LNCaP clone FGC (cell line): ENCODE measurements around the gene CBFA2T2.

Source experiments
- DNase-seq: peaks from one replicate; pipeline ENCODE4 v3.0.0-alpha.2; 2011; ENCODE audit warnings: low read depth
- H3K4me3 ChIP-seq: 2 replicates; pipeline ENCODE4 v1.5.1; 2011; ENCODE audit warnings: mild to moderate bottlenecking, low read depth, low read length, control low read depth
- CTCF ChIP-seq: IDR thresholded peaks from 2 replicates; pipeline ENCODE4 v1.5.1; 2012; ENCODE audit warnings: mild to moderate bottlenecking; ENCODE audit not compliant: control insufficient read depth, insufficient read depth; ENCODE audit errors: extremely low read depth

CBFA2T2 gene

GRCh38 chr20:33649201-33649681 lies 159.3 kb downstream of the CBFA2T2 start:
- no peak for DNase-seq
- H3K4me3 ChIP-seq = no peak overlapping the region
- TF ChIP-seq CTCF = no peak

GRCh38 chr20:33650111-33650752 lies 160.3 kb downstream of the CBFA2T2 start:
- no peak overlapping the region for H3K4me3 ChIP-seq
- no peak for TF ChIP-seq CTCF
- DNase-seq = no peak

DNA sequence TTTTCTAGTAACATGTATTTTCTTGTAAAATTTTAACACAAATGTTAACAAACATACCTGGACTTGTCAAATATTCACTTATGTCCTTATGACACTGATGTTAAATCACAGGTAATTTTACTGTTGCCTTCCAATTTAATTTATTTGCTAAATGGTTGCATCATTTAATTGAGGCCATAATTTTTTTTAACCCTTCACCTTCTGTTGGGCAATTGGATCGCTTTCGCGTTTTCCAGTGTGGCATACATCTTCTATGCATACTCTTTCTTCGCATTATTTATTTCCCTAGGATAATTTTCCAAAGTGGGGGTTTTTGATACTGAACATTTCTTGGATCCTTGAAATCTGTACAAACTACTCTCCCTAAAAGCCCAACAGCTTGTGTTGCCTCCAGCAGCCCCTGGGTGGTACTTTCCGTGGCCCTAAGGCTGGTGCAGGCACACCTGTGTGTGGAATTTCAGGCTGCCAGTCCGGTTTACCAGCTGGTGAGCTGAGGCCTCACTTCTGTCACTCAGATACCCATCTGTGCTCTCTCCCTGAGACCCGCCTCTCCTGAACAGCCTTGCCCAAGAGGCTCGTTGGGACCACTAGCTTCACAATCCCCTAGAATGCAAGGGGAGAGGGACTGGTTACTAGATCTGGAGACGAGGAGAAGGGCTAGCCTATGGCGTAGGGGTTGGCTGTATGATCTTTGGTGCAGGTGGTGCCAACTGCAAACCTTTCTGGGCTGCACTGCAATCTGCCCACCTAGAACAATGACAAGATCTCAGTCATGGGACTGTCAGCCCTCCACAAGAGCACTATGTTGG lies 161.1 kb downstream of the CBFA2T2 start:
- DNase-seq = peak; percentile 93
- H3K4me3 ChIP-seq = no peak overlapping the region
- no peak for TF ChIP-seq CTCF

GRCh38 chr20:33651562-33652048 lies 161.7 kb downstream of the CBFA2T2 start:
- no peak for DNase-seq
- no peak overlapping the region for H3K4me3 ChIP-seq
- no peak for TF ChIP-seq CTCF

DNA sequence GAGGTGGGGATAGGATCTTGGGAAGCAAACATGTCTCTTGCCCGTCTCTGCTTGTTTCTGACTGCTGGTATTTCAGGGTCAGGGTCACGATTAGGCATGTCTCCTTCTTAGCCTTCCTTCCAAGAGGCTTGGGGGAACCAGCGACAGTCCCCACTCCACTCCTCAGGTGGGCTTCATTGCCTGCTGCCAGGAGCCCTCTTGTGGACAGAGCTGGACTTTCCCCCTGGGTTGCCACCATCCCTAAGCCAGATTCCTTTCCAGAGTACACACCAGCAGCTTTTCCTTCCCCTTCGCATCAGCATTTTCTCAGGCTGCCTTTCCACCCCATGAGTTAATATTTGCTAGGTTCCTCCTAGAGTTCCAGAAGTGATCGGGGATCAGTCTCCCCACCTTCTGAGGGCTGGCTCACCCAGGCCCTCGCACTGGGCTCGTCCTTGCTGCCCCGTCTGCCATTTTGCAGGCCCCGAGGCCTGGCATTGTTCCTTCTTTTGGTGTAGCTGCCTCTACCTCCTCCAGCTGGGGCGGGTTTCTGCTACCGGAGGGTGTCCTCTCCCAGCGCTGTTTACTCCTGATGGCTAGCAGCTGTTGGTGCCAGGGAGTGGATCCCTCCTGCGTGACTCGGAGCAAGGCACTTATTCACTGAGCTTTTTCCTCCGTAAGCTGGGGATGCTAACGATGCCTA lies 163.5 kb downstream of the CBFA2T2 start:
- TF ChIP-seq CTCF = peak; percentile 76
- no peak for DNase-seq
- H3K4me3 ChIP-seq = no peak overlapping the region

DNA sequence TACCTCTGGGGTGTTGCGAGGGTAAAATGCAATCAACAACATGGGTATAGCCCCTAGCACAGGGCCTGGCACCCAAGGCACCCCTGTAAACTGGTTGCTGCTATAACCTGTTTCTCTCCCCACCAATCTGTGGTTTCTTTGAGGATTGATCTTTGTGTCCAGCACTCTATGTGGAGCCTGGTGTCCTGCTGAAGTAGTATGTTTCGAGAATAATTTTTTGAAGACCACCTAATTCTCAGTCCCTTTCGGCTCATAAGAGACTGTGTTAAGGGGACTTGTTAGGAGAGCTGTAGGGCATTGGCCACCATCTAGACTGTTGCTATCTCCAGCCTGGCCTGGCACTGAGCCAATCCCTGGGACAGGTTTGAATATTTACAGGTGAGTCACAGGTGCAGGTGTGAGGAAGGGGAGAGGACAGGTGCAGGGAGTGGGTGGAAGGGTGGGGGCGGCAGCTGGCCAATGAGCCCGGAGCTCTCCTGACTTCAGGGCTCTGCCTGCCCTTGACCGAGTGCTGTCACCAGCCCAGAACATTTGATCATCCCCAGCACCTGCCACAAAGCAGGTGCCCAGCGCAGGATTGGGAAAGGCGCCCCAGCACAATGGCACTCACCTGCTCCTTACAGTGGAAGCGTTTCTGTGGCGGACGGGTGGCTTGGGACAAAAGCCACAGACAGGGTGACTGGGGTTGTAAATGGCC lies 164.2 kb downstream of the CBFA2T2 start:
- TF ChIP-seq CTCF = no peak
- DNase-seq = peak; percentile 94
- no peak overlapping the region for H3K4me3 ChIP-seq
